PC-3 (cell line): ENCODE data around the gene SLC6A9.

Experiments
- EZH2 ChIP-seq: fragments of 300-600 bp; sonication (generic); IDR thresholded peaks from one replicate; pipeline ENCODE4 v1.6.1; 2017; ENCODE audit warnings: antibody characterized with exemption, mild to moderate bottlenecking, low read length; ENCODE audit not compliant: unreplicated experiment
- EZH2phosphoT487 ChIP-seq: fragments of 300-600 bp; sonication (generic); IDR thresholded peaks from 2 replicates; pipeline ENCODE4 v1.6.1; 2018; ENCODE audit warnings: mild to moderate bottlenecking, antibody characterized with exemption, low read length, borderline replicate concordance

- TF ChIP-seq EZH2 (no peak), EZH2phosphoT487 (no peak)
Observed at GRCh38 chr1:44033041-44033575, 1.8 kb upstream of the SLC6A9 start.
